ENCODE measurements around the gene ANAPC2. TPM values are rescaled to one million over a fixed set of nuclear protein-coding genes. Genes with fewer than 3 reads are reported as not detected.

ANAPC2 gene
- total RNA-seq, 4 donors from 2014 or later: 24.8 to 99.8 (median 54.9) TPM

DNA sequence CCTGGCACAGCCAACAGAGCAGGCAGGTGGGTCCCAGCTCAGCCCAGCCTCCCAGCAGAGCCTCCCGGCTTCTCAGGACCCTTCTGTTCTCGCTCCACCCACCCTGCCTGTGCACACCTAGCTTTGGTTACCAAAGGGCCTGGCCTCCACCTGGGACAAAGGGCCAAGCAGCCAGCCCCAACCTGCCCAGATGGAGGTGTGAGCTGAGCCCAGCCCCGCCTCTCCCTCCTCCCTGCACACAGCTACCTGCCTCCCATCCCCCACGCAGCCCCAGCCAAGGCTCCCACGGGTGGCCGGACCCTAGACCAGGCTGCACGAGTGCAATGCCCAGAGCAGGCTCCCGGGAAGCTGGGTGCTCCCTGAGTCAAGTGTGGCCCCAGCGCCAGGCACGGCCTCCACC, 6.5 kb upstream of the ANAPC2 start:
- TF ChIP-seq POLR2A (IDR thresholded peaks at IDR 0.05) (no peak), POLR2AphosphoS5 (IDR thresholded peaks at IDR 0.05) (no peak), CTCF (IDR thresholded peaks at IDR 0.05) (no peak), EP300 (IDR thresholded peaks at IDR 0.05) (no peak)
- Histone ChIP-seq H3K9me3 (no peaks in the 10 kb centered on the region), H3K36me3 (peaks cover 24% of the 10 kb centered on the region), H3K4me3 (peak overlapping the region; percentile 15), H3K27ac (no peak overlapping the region), H3K4me1 (peaks cover 60% of the 10 kb centered on the region), H3K27me3 (no peaks in the 10 kb centered on the region)
- 62% methylated on average over 9 of the region's 10 CpGs for WGBS
- no peak for DNase-seq (ENCODE audit: low spot score in 2 of 2)

DNA sequence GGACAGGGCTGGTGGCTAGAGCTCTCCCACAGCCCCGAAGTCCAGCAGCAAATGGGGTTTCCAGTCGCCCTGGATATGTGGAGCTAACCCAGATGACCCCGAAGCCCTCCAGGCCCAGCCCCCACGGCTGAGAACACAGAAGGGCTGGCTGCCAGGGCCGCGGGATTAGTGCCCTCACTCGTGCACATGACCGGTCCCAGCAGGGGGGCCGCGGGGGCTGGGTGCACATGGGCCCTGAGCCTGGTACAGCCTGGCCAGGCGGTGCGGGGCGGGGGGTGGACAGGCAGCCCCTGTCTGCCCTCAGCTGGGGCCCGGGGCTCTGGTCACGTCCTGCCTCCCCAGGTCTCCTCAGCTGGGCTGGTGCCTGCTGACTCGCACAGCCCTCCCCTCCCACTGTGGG, 6.0 kb upstream of the ANAPC2 start:
- no peaks in the 10 kb centered on the region for H3K9me3 ChIP-seq
- 30% methylated on average over 2 of the region's 16 CpGs for WGBS
- no peaks in the 10 kb centered on the region for H3K27me3 ChIP-seq
- no peak overlapping the region for H3K27ac ChIP-seq
- peaks cover 26% of the 10 kb centered on the region for H3K36me3 ChIP-seq
- peak overlapping the region; percentile 15 for H3K4me3 ChIP-seq
- DNase-seq (ENCODE audit: low spot score in 2 of 2): no peak
- peaks cover 60% of the 10 kb centered on the region for H3K4me1 ChIP-seq
- TF ChIP-seq EP300 (IDR thresholded peaks at IDR 0.05) (no peak), CTCF (IDR thresholded peaks at IDR 0.05) (no peak), POLR2A (IDR thresholded peaks at IDR 0.05) (no peak), POLR2AphosphoS5 (IDR thresholded peaks at IDR 0.05) (no peak)

DNA sequence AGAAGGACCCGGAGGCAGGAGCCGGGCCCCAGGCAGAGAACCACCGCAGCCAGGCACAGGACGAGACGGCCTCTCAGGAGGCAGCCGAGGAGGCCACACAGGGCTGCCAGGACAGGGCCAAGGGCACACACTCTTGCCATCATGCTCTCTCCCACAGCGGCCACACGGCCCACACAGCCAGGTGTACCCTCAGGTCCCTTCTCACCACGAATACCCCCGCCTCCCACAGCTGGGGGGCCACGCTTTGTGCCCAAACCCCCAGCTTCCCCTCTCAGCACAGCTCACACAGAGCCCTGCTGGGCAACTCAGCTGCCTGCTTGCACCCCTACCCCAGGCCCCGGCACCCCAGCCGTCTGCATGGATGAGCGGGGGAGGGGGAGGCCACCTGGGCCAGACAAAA, 5.4 kb upstream of the ANAPC2 start:
- TF ChIP-seq CTCF (IDR thresholded peaks at IDR 0.05): no peak
- TF ChIP-seq POLR2A (IDR thresholded peaks at IDR 0.05): no peak
- no peak for TF ChIP-seq POLR2AphosphoS5 (IDR thresholded peaks at IDR 0.05)
- no peak for TF ChIP-seq EP300 (IDR thresholded peaks at IDR 0.05)
- peaks cover 58% of the 10 kb centered on the region for H3K4me1 ChIP-seq
- H3K4me3 ChIP-seq: no peak overlapping the region
- H3K9me3 ChIP-seq: no peaks in the 10 kb centered on the region
- H3K36me3 ChIP-seq: peaks cover 26% of the 10 kb centered on the region
- no peak overlapping the region for H3K27ac ChIP-seq
- no peaks in the 10 kb centered on the region for H3K27me3 ChIP-seq
- DNase-seq (ENCODE audit: low spot score in 2 of 2): no peak
- WGBS: no CpG with 5 or more reads among the region's 14 CpGs

GRCh38 chr9:137192859-137193258, 4.5 kb upstream of the ANAPC2 start:
- DNase-seq (ENCODE audit: low spot score in 2 of 2): no peak
- Histone ChIP-seq H3K36me3 (peaks cover 26% of the 10 kb centered on the region), H3K4me3 (no peak overlapping the region), H3K9me3 (no peaks in the 10 kb centered on the region), H3K27me3 (no peaks in the 10 kb centered on the region), H3K27ac (no peak overlapping the region), H3K4me1 (peaks cover 52% of the 10 kb centered on the region)
- TF ChIP-seq CTCF (IDR thresholded peaks at IDR 0.05) (no peak), EP300 (IDR thresholded peaks at IDR 0.05) (no peak), POLR2A (IDR thresholded peaks at IDR 0.05) (no peak), POLR2AphosphoS5 (IDR thresholded peaks at IDR 0.05) (no peak)
- no CpG with 5 or more reads among the region's 2 CpGs for WGBS

GRCh38 chr9:137192448-137192780, 4.1 kb upstream of the ANAPC2 start:
- Histone ChIP-seq H3K9me3 (no peaks in the 10 kb centered on the region), H3K4me3 (no peak overlapping the region), H3K4me1 (peaks cover 52% of the 10 kb centered on the region), H3K36me3 (peaks cover 26% of the 10 kb centered on the region), H3K27ac (no peak overlapping the region), H3K27me3 (no peaks in the 10 kb centered on the region)
- no peak for DNase-seq (ENCODE audit: low spot score in 2 of 2)
- TF ChIP-seq CTCF (IDR thresholded peaks at IDR 0.05): no peak
- TF ChIP-seq POLR2AphosphoS5 (IDR thresholded peaks at IDR 0.05): no peak
- TF ChIP-seq POLR2A (IDR thresholded peaks at IDR 0.05): no peak
- WGBS: 72% methylated on average over 3 of the region's 10 CpGs

Data from suprapubic skin (tissue), 4 donors.